Psoas muscle (tissue), 8 donors: ENCODE results near the gene KRT17. TPM values are rescaled to one million over a fixed set of nuclear protein-coding genes. Genes with fewer than 3 reads are reported as not detected.
"Not testable (repeated sequence)": the region's sequence is repeated elsewhere in the genome, so short reads cannot be mapped to it uniquely, and the experiment has no call there.

Experiments used
- ATAC-seq, 4 donors: fragments of 200-7000 bp; cut with Tn5 transposase; one replicate each; pipeline ENCODE4 v1.9.1; 2020; ENCODE audit warnings: moderate library complexity in 3 of 4, mild to moderate bottlenecking in 2 of 4
- DNase-seq, 2 donors: peaks; one replicate each; pipeline ENCODE4 v3.0.0-alpha.2; 2020
- H3K27ac ChIP-seq: fragments of 200-600 bp; one replicate; pipeline ENCODE4 v1.8.0; 2022
- H3K27me3 ChIP-seq, 3 donors: fragments of 200-600 bp in 1 of 3; one replicate each; pipeline versions ENCODE4 v1.6.1 to v1.8.0; 2013 to 2022; ENCODE audit warnings: low read length in 2 of 3, mild to moderate bottlenecking in 2 of 3, moderate library complexity in 1 of 3; ENCODE audit not compliant: insufficient read depth in 3 of 3
- H3K36me3 ChIP-seq, 2 donors: fragments of 200-600 bp in 1 of 2; one replicate each; pipeline versions ENCODE4 v1.6.1 to v1.8.0; 2013 to 2022; ENCODE audit warnings: low read depth in 1 of 2, mild to moderate bottlenecking in 1 of 2, moderate library complexity in 1 of 2; ENCODE audit not compliant: insufficient read depth in 1 of 2
- H3K4me1 ChIP-seq: fragments of 200-600 bp; one replicate; pipeline ENCODE4 v1.8.0; 2022
- H3K4me3 ChIP-seq: fragments of 200-600 bp; one replicate; pipeline ENCODE4 v1.8.0; 2022; ENCODE audit warnings: mild to moderate bottlenecking
- H3K9me3 ChIP-seq: fragments of 200-600 bp; one replicate; pipeline ENCODE4 v1.8.0; 2022
- CTCF ChIP-seq: fragments of 200-600 bp; IDR thresholded peaks from one replicate; pipeline ENCODE4 v1.8.0; 2022; ENCODE audit warnings: antibody characterized with exemption
- WGBS, 3 donors: extraction: QIAGEN DNeasy Blood & Tissue Kit; methylation state at CpG; one replicate each; pipeline versions ENCODE4 v1.1.6 to v1.1.7; 2013; 5-methylcytosine and 5-hydroxymethylcytosine counted together
- intact Hi-C, 2 donors: fragments of 100-400 bp; cut with DNase I; formaldehyde crosslinking; loops; one replicate each; pipeline versions ENCODE4 v1.11.0 to v1.14.2; 2022
- polyA plus RNA-seq, 3 donors: library from polyadenylated mRNA; stranded (reverse); fragments of 200-250 nt; gene quantifications; one replicate each; pipeline ENCODE4 v1.2.3, GENCODE V29; 2013
- total RNA-seq, 4 donors: library from RNA; stranded (reverse); fragmentation: NEBNext Ultra II Directional in 2 of 4; extraction: Animal tissue kit (Norgen Biotek cat#: 25700) in 2 of 4; gene quantifications; one replicate each; pipeline versions ENCODE4 v1.2.1 to v1.2.4, GENCODE V29; 2021 to 2023
- donor health status: healthy with polysubstance abuse.
- donor health status: DM: no; HTN: no; CAD: no; lungs with moderate emphysema.
- donor health status: Bipolar disorder and iron deficiency.
- donor health status: healthy.
- donor health status: DM: yes; HTN: yes; CAD: no.
- donor health status: DM: no; HTN: no; CAD: no.
- donor health status: DM: no; HTN: no; CAD: no.
- donor health status: DM: yes; HTN: yes; CAD: no.

KRT17 gene
- total and polyA plus RNA-seq, 7 donors = 0.10 to 0.38 (median 0.20) TPM; not detected in 4

GRCh38 chr17:41618341-41619035 lies 5.9 kb downstream of the KRT17 start:
- WGBS, 3 donors = 66 to 70% (median 67%) methylated on average over 12 to 13 of the region's 13 CpGs
- H3K4me1 ChIP-seq = no peaks in the 10 kb centered on the region
- no peak overlapping the region for H3K4me3 ChIP-seq
- intact Hi-C loops = no loop called here
- no peaks in the 10 kb centered on the region for H3K36me3 ChIP-seq
- DNase-seq (no peak), ATAC-seq (no peak)
- no peak overlapping the region for H3K27ac ChIP-seq
- no peak for TF ChIP-seq CTCF
- H3K27me3 ChIP-seq = peaks cover 0 to 11% (median 2%) of the 10 kb centered on the region in 3 donors
- no peaks in the 10 kb centered on the region for H3K9me3 ChIP-seq

GRCh38 chr17:41617698-41618097 lies 6.7 kb downstream of the KRT17 start:
- no peak for TF ChIP-seq CTCF
- no peak for ATAC-seq
- no peak for DNase-seq
- no peaks in the 10 kb centered on the region for H3K4me1 ChIP-seq
- WGBS, 3 donors = 69 to 73% (median 73%) methylated on average over 11 of the region's 11 CpGs
- no peaks in the 10 kb centered on the region for H3K36me3 ChIP-seq
- H3K27ac ChIP-seq = no peak overlapping the region
- intact Hi-C loops = no loop called here
- H3K9me3 ChIP-seq = no peaks in the 10 kb centered on the region
- no peak overlapping the region for H3K4me3 ChIP-seq
- peaks cover 0 to 8% (median 3%) of the 10 kb centered on the region in 3 donors for H3K27me3 ChIP-seq

- H3K4me1 ChIP-seq = no peaks in the 10 kb centered on the region
- WGBS, 3 donors = 88 to 94% (median 91%) methylated on average over 3 of the region's 3 CpGs
- H3K9me3 ChIP-seq = no peaks in the 10 kb centered on the region
- TF ChIP-seq CTCF = no peak
- H3K27ac ChIP-seq = no peak overlapping the region
- peaks cover 0 to 3% (median 2%) of the 10 kb centered on the region in 3 donors for H3K27me3 ChIP-seq
- H3K4me3 ChIP-seq = no peak overlapping the region
- H3K36me3 ChIP-seq = no peaks in the 10 kb centered on the region
- ATAC-seq (no peak), DNase-seq (no peak)
- intact Hi-C loops = no loop called here
These were observed 7.2 kb downstream of the KRT17 start for GRCh38 chr17:41617136-41617535.

- DNase-seq, intact Hi-C loops, ATAC-seq, H3K4me1 ChIP-seq, H3K27me3 ChIP-seq, H3K4me3 ChIP-seq, H3K27ac ChIP-seq, H3K36me3 ChIP-seq, H3K9me3 ChIP-seq: not testable (repeated sequence)
- WGBS, 3 donors = 81 to 88% (median 84%) methylated on average over 3 to 4 of the region's 4 CpGs
These were observed 7.9 kb downstream of the KRT17 start for GRCh38 chr17:41616486-41616885.

- no peak for TF ChIP-seq CTCF
- Histone ChIP-seq H3K4me3 (no peak overlapping the region), H3K4me1 (no peaks in the 10 kb centered on the region), H3K27ac (no peak overlapping the region), H3K36me3 (no peaks in the 10 kb centered on the region), H3K9me3 (no peaks in the 10 kb centered on the region), H3K27me3 (peaks cover 0 to 1% (median 0%) of the 10 kb centered on the region in 3 donors)
- no peak for DNase-seq
- intact Hi-C loops = no loop called here
- 34 to 42% (median 35%) methylated on average over 6 to 7 of the region's 7 CpGs for WGBS, 3 donors
- no peak for ATAC-seq
These were observed 8.9 kb downstream of the KRT17 start for GRCh38 chr17:41615454-41615853.

- H3K9me3 ChIP-seq, H3K4me3 ChIP-seq, H3K36me3 ChIP-seq, H3K4me1 ChIP-seq, ATAC-seq, intact Hi-C loops, H3K27me3 ChIP-seq, DNase-seq, H3K27ac ChIP-seq: not testable (repeated sequence)
- WGBS, 3 donors = 40 to 58% (median 53%) methylated on average over 9 of the region's 9 CpGs
These were observed 9.6 kb downstream of the KRT17 start for GRCh38 chr17:41614767-41615166.
